ENCODE results near the gene PPARG.
"Not testable (repeated sequence)": the region's sequence is repeated elsewhere in the genome, so short reads cannot be mapped to it uniquely, and the experiment has no call there.

Gene PPARG

GRCh38 chr3:12268049-12268735, 20.7 kb upstream of the PPARG start:
- DNase-seq (ENCODE audit: low spot score): no peak
- TF ChIP-seq CTCF (IDR thresholded peaks at IDR 0.05; ENCODE audit: extremely low read depth, missing control alignments): no peak

DNA sequence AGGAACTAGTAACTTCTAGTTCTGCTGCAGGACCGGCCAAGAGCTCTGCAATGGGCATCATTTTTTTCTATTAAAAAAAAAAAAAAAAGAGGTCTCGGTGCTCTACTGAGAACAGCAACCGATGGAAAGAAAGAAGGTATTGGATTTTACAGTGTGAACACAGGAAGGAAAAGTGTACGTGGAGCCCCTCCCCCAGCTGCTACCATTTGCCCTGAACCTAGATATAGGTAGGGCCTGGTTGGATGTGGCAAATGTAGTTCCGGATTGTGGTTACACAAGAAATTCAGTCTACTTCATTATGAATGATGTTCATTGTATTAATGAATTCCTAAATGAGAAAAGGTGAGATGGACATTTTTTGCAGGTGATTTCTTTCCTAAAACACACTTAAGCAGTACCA, 17.9 kb upstream of the PPARG start:
- TF ChIP-seq CTCF (IDR thresholded peaks at IDR 0.05; ENCODE audit: extremely low read depth, missing control alignments): no peak
- no peak for DNase-seq (ENCODE audit: low spot score)

- peak; percentile 61 for DNase-seq (ENCODE audit: low spot score)
- TF ChIP-seq CTCF (IDR thresholded peaks at IDR 0.05; ENCODE audit: extremely low read depth, missing control alignments): no peak
Measured at GRCh38 chr3:12273045-12273695, 15.7 kb upstream of the PPARG start.

DNA sequence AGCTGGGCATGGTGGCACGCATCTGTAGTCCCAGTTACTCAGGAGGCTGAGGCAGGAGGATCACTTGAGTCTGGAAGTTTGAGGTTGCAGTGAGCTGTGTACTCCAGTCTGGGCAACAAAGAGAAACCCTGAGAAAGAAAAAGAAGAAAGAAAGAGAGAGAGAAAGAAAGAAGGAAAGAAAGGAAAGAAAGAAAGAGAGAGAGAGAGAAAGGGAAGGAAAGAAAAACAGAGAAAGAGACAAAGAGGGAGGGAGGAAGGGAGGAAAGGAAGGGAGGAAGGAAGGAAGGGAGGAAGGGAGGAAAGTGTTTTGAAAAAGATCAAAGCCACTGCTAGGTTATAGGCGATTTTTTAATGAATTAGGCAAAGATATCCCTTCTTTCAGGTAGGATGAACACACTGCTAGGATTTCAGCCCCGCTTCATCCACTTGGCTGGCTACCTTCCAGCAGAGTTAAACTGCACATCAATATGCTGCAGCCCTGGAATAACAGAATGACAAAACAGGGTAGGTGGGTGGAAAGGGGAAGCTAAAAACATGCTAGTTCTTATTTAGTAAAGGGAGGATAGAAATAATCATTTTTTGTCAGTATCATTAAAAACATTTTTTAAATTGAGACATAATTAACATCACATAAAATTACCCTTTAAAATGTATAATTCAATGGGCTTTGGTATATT, 12.8 kb upstream of the PPARG start:
- no peak for TF ChIP-seq CTCF (IDR thresholded peaks at IDR 0.05; ENCODE audit: extremely low read depth, missing control alignments)
- no peak for DNase-seq (ENCODE audit: low spot score)

GRCh38 chr3:12276827-12277226, 12.0 kb upstream of the PPARG start:
- DNase-seq (ENCODE audit: low spot score): not testable (repeated sequence)

- no peak for TF ChIP-seq CTCF (IDR thresholded peaks at IDR 0.05; ENCODE audit: extremely low read depth, missing control alignments)
- DNase-seq (ENCODE audit: low spot score): no peak
Measured at GRCh38 chr3:12278566-12278965, 10.3 kb upstream of the PPARG start.

DNA sequence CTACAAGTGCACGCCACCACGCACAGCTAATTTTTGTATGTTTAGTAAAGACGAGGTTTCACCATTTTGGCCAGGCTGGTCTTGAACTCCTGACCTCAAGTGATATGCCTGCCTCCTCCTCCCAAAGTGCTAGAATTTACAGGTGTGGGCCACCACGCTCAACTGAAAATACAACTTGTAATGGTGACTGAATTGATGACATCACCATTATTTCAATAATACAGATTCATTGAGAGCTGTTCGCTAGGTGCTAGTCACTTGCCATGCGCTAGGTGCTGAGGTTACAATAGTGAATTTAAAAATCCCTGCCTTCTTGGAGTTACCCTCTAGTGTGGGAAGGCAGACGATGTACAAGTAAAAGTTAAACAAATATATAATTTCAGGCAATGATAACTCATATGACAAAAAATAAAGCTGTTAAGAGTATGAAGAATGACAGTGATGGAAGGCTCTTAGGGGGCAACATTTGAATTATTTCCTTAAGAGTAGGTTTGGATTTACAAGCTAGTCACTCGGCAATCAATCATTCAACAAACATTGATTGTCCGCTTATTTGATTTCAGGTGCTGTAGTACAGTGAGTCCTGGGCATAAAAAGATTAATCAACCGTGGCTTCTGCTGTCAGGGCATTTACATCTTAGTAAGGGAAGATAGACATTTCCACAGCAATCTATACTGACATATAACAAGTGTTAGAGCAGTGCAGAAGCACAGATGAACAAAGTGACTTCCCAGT, 9.1 kb upstream of the PPARG start:
- no peak for TF ChIP-seq CTCF (IDR thresholded peaks at IDR 0.05; ENCODE audit: extremely low read depth, missing control alignments)
- DNase-seq (ENCODE audit: low spot score): no peak

All from GM20000 (cell line).